ENCODE results near the gene SOX5.

Gene SOX5

GRCh38 chr12:23484238-23484637 is 465.2 kb downstream of the SOX5 start:
- no peaks in the 10 kb centered on the region for H3K27me3 Mint-ChIP-seq
- DNase-seq (no peak), ATAC-seq (no peak)
- peaks cover 8 to 18% of the 10 kb centered on the region in 2 donors for H3K9me3 Mint-ChIP-seq
- no peak overlapping the region for H3K27ac Mint-ChIP-seq
- H3K4me3 Mint-ChIP-seq: no peak overlapping the region
- H3K4me1 Mint-ChIP-seq: no peaks in the 10 kb centered on the region

- H3K4me3 Mint-ChIP-seq: no peak overlapping the region
- no peak overlapping the region for H3K27ac Mint-ChIP-seq
- H3K27me3 Mint-ChIP-seq: no peaks in the 10 kb centered on the region
- peaks cover 14 to 33% of the 10 kb centered on the region in 2 donors for H3K9me3 Mint-ChIP-seq
- DNase-seq (no peak), ATAC-seq (no peak)
- H3K4me1 Mint-ChIP-seq: no peaks in the 10 kb centered on the region
Measured at GRCh38 chr12:23482571-23482970, 466.9 kb downstream of the SOX5 start.

Measured in stimulated activated naive CD8-positive, alpha-beta T cell treated with anti-CD3 and anti-CD28 coated beads, Interleukin-15, amount 100 ng/mL, for 72 hours (primary cell).